ENCODE data around the gene KCNG4. TPM values are rescaled to one million over a fixed set of nuclear protein-coding genes. Genes with fewer than 3 reads are reported as not detected.

KCNG4 gene
- total and polyA plus RNA-seq, 2 of the 8 experiments (the other 6 are each of a cell fraction or from before 2014, with no cell fraction given) = not detected

DNA sequence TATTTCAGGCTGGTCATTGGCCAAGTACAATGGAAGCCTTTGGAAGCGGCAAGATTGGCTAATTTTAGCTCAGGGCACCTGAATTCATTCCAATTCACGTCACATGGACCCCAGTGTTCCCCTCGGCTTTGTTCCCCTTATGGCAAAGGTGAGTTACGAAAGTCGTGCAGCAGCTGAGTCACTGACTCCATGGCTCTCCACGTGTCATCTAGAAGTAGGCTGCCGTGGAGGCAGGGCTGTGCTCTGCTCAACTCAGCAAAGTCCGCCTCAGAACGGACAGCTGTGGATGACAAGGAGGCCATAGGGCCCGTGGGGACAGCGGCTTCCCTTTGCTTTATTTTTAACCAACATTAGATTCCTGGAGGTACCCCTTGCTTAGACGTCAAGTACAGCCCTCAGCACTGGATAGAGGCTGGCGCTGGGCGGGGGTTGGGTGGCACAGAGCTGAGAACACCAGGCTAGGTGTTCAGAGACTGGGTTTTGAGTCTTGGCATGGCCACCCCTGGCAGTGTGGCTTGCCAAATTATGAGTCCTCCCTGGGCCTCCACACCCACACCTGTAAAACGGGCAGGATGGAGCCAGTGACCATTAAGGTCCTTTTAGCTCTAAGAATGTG lies 25.3 kb downstream of the KCNG4 start (continued):
- TF ChIP-seq, protein P1, sequence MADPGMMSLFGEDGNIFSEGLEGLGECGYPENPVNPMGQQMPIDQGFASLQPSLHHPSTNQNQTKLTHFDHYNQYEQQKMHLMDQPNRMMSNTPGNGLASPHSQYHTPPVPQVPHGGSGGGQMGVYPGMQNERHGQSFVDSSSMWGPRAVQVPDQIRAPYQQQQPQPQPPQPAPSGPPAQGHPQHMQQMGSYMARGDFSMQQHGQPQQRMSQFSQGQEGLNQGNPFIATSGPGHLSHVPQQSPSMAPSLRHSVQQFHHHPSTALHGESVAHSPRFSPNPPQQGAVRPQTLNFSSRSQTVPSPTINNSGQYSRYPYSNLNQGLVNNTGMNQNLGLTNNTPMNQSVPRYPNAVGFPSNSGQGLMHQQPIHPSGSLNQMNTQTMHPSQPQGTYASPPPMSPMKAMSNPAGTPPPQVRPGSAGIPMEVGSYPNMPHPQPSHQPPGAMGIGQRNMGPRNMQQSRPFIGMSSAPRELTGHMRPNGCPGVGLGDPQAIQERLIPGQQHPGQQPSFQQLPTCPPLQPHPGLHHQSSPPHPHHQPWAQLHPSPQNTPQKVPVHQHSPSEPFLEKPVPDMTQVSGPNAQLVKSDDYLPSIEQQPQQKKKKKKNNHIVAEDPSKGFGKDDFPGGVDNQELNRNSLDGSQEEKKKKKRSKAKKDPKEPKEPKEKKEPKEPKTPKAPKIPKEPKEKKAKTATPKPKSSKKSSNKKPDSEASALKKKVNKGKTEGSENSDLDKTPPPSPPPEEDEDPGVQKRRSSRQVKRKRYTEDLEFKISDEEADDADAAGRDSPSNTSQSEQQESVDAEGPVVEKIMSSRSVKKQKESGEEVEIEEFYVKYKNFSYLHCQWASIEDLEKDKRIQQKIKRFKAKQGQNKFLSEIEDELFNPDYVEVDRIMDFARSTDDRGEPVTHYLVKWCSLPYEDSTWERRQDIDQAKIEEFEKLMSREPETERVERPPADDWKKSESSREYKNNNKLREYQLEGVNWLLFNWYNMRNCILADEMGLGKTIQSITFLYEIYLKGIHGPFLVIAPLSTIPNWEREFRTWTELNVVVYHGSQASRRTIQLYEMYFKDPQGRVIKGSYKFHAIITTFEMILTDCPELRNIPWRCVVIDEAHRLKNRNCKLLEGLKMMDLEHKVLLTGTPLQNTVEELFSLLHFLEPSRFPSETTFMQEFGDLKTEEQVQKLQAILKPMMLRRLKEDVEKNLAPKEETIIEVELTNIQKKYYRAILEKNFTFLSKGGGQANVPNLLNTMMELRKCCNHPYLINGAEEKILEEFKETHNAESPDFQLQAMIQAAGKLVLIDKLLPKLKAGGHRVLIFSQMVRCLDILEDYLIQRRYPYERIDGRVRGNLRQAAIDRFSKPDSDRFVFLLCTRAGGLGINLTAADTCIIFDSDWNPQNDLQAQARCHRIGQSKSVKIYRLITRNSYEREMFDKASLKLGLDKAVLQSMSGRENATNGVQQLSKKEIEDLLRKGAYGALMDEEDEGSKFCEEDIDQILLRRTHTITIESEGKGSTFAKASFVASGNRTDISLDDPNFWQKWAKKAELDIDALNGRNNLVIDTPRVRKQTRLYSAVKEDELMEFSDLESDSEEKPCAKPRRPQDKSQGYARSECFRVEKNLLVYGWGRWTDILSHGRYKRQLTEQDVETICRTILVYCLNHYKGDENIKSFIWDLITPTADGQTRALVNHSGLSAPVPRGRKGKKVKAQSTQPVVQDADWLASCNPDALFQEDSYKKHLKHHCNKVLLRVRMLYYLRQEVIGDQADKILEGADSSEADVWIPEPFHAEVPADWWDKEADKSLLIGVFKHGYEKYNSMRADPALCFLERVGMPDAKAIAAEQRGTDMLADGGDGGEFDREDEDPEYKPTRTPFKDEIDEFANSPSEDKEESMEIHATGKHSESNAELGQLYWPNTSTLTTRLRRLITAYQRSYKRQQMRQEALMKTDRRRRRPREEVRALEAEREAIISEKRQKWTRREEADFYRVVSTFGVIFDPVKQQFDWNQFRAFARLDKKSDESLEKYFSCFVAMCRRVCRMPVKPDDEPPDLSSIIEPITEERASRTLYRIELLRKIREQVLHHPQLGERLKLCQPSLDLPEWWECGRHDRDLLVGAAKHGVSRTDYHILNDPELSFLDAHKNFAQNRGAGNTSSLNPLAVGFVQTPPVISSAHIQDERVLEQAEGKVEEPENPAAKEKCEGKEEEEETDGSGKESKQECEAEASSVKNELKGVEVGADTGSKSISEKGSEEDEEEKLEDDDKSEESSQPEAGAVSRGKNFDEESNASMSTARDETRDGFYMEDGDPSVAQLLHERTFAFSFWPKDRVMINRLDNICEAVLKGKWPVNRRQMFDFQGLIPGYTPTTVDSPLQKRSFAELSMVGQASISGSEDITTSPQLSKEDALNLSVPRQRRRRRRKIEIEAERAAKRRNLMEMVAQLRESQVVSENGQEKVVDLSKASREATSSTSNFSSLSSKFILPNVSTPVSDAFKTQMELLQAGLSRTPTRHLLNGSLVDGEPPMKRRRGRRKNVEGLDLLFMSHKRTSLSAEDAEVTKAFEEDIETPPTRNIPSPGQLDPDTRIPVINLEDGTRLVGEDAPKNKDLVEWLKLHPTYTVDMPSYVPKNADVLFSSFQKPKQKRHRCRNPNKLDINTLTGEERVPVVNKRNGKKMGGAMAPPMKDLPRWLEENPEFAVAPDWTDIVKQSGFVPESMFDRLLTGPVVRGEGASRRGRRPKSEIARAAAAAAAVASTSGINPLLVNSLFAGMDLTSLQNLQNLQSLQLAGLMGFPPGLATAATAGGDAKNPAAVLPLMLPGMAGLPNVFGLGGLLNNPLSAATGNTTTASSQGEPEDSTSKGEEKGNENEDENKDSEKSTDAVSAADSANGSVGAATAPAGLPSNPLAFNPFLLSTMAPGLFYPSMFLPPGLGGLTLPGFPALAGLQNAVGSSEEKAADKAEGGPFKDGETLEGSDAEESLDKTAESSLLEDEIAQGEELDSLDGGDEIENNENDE (IDR thresholded peaks at IDR 0.05; ENCODE audit: insufficient replicate concordance, low read length) = no peak
- no peak for TF ChIP-seq CEBPB (IDR thresholded peaks at IDR 0.05; ENCODE audit: low read depth, low read length)
- no peak for TF ChIP-seq RFX5 (IDR thresholded peaks at IDR 0.05; ENCODE audit: borderline replicate concordance, low read depth, low read length)
- TF ChIP-seq, protein P2, sequence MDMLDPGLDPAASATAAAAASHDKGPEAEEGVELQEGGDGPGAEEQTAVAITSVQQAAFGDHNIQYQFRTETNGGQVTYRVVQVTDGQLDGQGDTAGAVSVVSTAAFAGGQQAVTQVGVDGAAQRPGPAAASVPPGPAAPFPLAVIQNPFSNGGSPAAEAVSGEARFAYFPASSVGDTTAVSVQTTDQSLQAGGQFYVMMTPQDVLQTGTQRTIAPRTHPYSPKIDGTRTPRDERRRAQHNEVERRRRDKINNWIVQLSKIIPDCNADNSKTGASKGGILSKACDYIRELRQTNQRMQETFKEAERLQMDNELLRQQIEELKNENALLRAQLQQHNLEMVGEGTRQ (IDR thresholded peaks at IDR 0.05; ENCODE audit: low read length) = no peak
- TF ChIP-seq SIRT6 (IDR thresholded peaks at IDR 0.05; ENCODE audit: low read length) = no peak
- TF ChIP-seq NRF1 (IDR thresholded peaks at IDR 0.05; ENCODE audit: low read depth, low read length) = no peak

Measured in H1 (cell line).